ENCODE results near the gene ITPK1.

- no peak for TF ChIP-seq YBX1 (IDR thresholded peaks at IDR 0.05)
- no peak for TF ChIP-seq CTCF (IDR thresholded peaks at IDR 0.05 in 2 of 3, conservative IDR thresholded peaks at IDR 0.05 in 1 of 3; ENCODE audit: control insufficient read depth in 2 of 3, extremely low read depth in 1 of 3, insufficient read depth in 1 of 3, low read depth in 3 of 3, low read length in 3 of 3)
- no peak for TF ChIP-seq NR2C2 (IDR thresholded peaks at IDR 0.05; ENCODE audit: borderline replicate concordance, control insufficient read depth, insufficient read length, low read depth)
- TF ChIP-seq CREB1 (IDR thresholded peaks at IDR 0.05; ENCODE audit: low read depth) = no peak
- no peak for TF ChIP-seq POLR2A (IDR thresholded peaks at IDR 0.05; ENCODE audit: low read depth, low read length)
- TF ChIP-seq PKNOX1 (IDR thresholded peaks at IDR 0.05) = no peak
- no peak for TF ChIP-seq FOXK2 (IDR thresholded peaks at IDR 0.05)
- no peak for TF ChIP-seq ETV6 (conservative IDR thresholded peaks at IDR 0.05 in 1 of 2, IDR thresholded peaks at IDR 0.05 in 1 of 2; ENCODE audit: borderline replicate concordance in 1 of 2, low read depth in 1 of 2)
- TF ChIP-seq SMARCA5 (IDR thresholded peaks at IDR 0.05) = no peak
- no peak for TF ChIP-seq KDM1A (IDR thresholded peaks at IDR 0.05; ENCODE audit: borderline replicate concordance)
- TF ChIP-seq MEF2A (IDR thresholded peaks at IDR 0.05; ENCODE audit: insufficient read depth, low read depth, low read length) = no peak
- no peak for TF ChIP-seq ZSCAN29 (IDR thresholded peaks at IDR 0.05)
Measured at GRCh38 chr14:93034671-93034994, 81.1 kb downstream of the ITPK1 start.

Data from GM12878 (cell line).